H1 (cell line): ENCODE data around the gene DYNLT1. TPM values are rescaled to one million over a fixed set of nuclear protein-coding genes. Genes with fewer than 3 reads are reported as not detected.

Experiments
- CTCF ChIA-PET: fragments of 300-600 bp; sonication (Branson Sonifier 250); formaldehyde crosslinking; loops from one replicate; lab custom pipeline; 2021; ENCODE audit not compliant: partially characterized antibody; lab: Charles Lee
- POLR2A ChIA-PET: fragments of 300-600 bp; sonication (Branson Sonifier 250); formaldehyde crosslinking; loops from one replicate; lab custom pipeline; 2021; ENCODE audit warnings: inconsistent platforms; ENCODE audit not compliant: partially characterized antibody; lab: Charles Lee
- DNase-seq, 2 experiments: peaks; one replicate each; pipeline versions ENCODE4 v3.0.0 to v3.0.0-alpha.2; 2010 to 2022; ENCODE audit warnings: low spot score in 2 of 2, low read depth in 1 of 2, mixed read lengths in 1 of 2
- FAIRE-seq: peaks from 2 replicates; lab custom pipeline; 2011; peaks lifted over from hg19 to GRCh38; lab: Jason Lieb, UNC
- H2AFZ ChIP-seq: 2 replicates; pipeline ENCODE4 v1.8.1; 2012; ENCODE audit warnings: low read length, inconsistent platforms
- H2AK5ac ChIP-seq: 2 replicates; pipeline ENCODE4 v1.6.1; 2013; ENCODE audit warnings: low read depth, low read length
- H2BK120ac ChIP-seq: replicated peaks from 2 replicates; pipeline ENCODE3; 2013; ENCODE audit warnings: low read depth, low read length, inconsistent platforms
- H2BK12ac ChIP-seq: 2 replicates; pipeline ENCODE4 v1.6.1; 2013; ENCODE audit warnings: low read depth, low read length
- H2BK15ac ChIP-seq: 2 replicates; pipeline ENCODE4 v1.6.1; 2013; ENCODE audit warnings: low read length
- H2BK20ac ChIP-seq: 2 replicates; pipeline ENCODE4 v1.6.1; 2013; ENCODE audit warnings: low read length
- H2BK5ac ChIP-seq: 2 replicates; pipeline ENCODE4 v1.6.1; 2013; ENCODE audit warnings: low read depth, low read length
- H3K14ac ChIP-seq: 2 replicates; pipeline ENCODE4 v1.6.1; 2013; ENCODE audit warnings: inconsistent platforms; ENCODE audit not compliant: insufficient read length
- H3K18ac ChIP-seq: 2 replicates; pipeline ENCODE4 v1.6.1; 2013; ENCODE audit warnings: low read length; ENCODE audit errors: extremely low read depth
- H3K23ac ChIP-seq: 2 replicates; pipeline ENCODE4 v1.6.1; 2013; ENCODE audit warnings: inconsistent platforms; ENCODE audit not compliant: insufficient read length
- H3K23me2 ChIP-seq: 2 replicates; pipeline ENCODE4 v1.6.1; 2013; ENCODE audit warnings: low read depth, low read length
- H3K27ac ChIP-seq: 2 replicates; pipeline ENCODE4 v1.6.1; 2011; ENCODE audit warnings: low read depth, low read length, inconsistent platforms
- H3K27me3 ChIP-seq, 4 experiments: replicated peaks in 1 of 4; 1 replicate in 1 of 4; 2 replicates in 3 of 4; pipeline versions ENCODE4 v1.6.1 to v1.8.1; 2011 to 2013; ENCODE audit warnings: low read length in 3 of 4, mild to moderate bottlenecking in 3 of 4, inconsistent platforms in 2 of 4, mixed read lengths in 2 of 4, moderate library complexity in 1 of 4; ENCODE audit not compliant: control insufficient read depth in 3 of 4, insufficient read depth in 3 of 4; ENCODE audit errors: extremely low read depth in 1 of 4
- H3K36me3 ChIP-seq, 4 experiments: 2 replicates each; pipeline versions ENCODE4 v1.6.1 to v1.8.1; 2011 to 2013; ENCODE audit warnings: mild to moderate bottlenecking in 4 of 4, low read length in 3 of 4, moderate library complexity in 2 of 4, control low read depth in 1 of 4, inconsistent platforms in 1 of 4; ENCODE audit not compliant: insufficient read depth in 4 of 4, control insufficient read depth in 2 of 4
- H3K4ac ChIP-seq: replicated peaks from 2 replicates; pipeline ENCODE3; 2013; ENCODE audit warnings: low read length, low read depth, mixed read lengths, inconsistent platforms; ENCODE audit not compliant: insufficient read length
- H3K4me1 ChIP-seq, 4 experiments: replicated peaks in 1 of 4; 1 replicate in 1 of 4; 2 replicates in 3 of 4; pipeline versions ENCODE4 v1.6.1 to v1.8.1; 2011 to 2013; ENCODE audit warnings: low read length in 3 of 4, inconsistent platforms in 2 of 4, mixed read lengths in 1 of 4; ENCODE audit not compliant: insufficient read depth in 4 of 4, control insufficient read depth in 3 of 4
- H3K4me2 ChIP-seq, 2 experiments: 2 replicates each; pipeline versions ENCODE4 v1.6.1 to v1.8.1; 2011 to 2013; ENCODE audit warnings: low read depth in 2 of 2, low read length in 2 of 2, control low read depth in 1 of 2, inconsistent platforms in 1 of 2, mild to moderate bottlenecking in 1 of 2; ENCODE audit not compliant: insufficient read depth in 1 of 2
- H3K4me3 ChIP-seq, 4 experiments: fragments of 200-600, 300-600 bp in 1 of 4; sonication (generic), shearing (Covaris generic), sonication (Bioruptor Twin) in 1 of 4; 2 replicates each; pipeline versions ENCODE4 v1.5.1 to v1.8.1; 2011 to 2016; ENCODE audit warnings: low read length in 4 of 4, low read depth in 3 of 4, control low read depth in 2 of 4, inconsistent platforms in 2 of 4, mild to moderate bottlenecking in 2 of 4, mixed read lengths in 1 of 4, moderate library complexity in 1 of 4; ENCODE audit not compliant: insufficient read depth in 2 of 4; ENCODE audit errors: extremely low read depth in 1 of 4
- H3K56ac ChIP-seq: replicated peaks from 2 replicates; pipeline ENCODE3; 2013; ENCODE audit warnings: low read depth, mild to moderate bottlenecking, mixed read lengths, low read length, inconsistent platforms; ENCODE audit not compliant: insufficient read length
- H3K79me1 ChIP-seq: 2 replicates; pipeline ENCODE4 v1.6.1; 2013; ENCODE audit warnings: low read depth, low read length, control low read depth
- H3K79me2 ChIP-seq, 2 experiments: 2 replicates each; pipeline versions ENCODE4 v1.6.1 to v1.8.1; 2012 to 2013; ENCODE audit warnings: low read length in 2 of 2, mild to moderate bottlenecking in 2 of 2, inconsistent platforms in 1 of 2; ENCODE audit not compliant: insufficient read depth in 2 of 2, control insufficient read depth in 1 of 2
- H3K9ac ChIP-seq, 4 experiments: replicated peaks in 1 of 4; 1 replicate in 1 of 4; 2 replicates in 3 of 4; pipeline versions ENCODE4 v1.6.1 to v1.8.1; 2011 to 2013; ENCODE audit warnings: low read depth in 3 of 4, low read length in 3 of 4, control low read depth in 2 of 4, mild to moderate bottlenecking in 2 of 4, moderate library complexity in 2 of 4, inconsistent platforms in 1 of 4; ENCODE audit errors: extremely low read depth in 1 of 4
- H3K9me3 ChIP-seq, 2 experiments: 2 replicates each; pipeline versions ENCODE4 v1.6.1 to v1.8.1; 2012 to 2013; ENCODE audit warnings: mild to moderate bottlenecking in 2 of 2, moderate library complexity in 2 of 2, control low read depth in 1 of 2, inconsistent platforms in 1 of 2, low read depth in 1 of 2, low read length in 1 of 2, mixed read lengths in 1 of 2; ENCODE audit not compliant: insufficient read depth in 2 of 2
- H4K20me1 ChIP-seq, 2 experiments: replicated peaks in 1 of 2; 2 replicates each; pipeline versions ENCODE3 to v1.8.1; 2011 to 2013; ENCODE audit warnings: inconsistent platforms in 2 of 2, low read length in 2 of 2, mild to moderate bottlenecking in 1 of 2; ENCODE audit not compliant: insufficient read depth in 2 of 2, control insufficient read depth in 1 of 2
- H4K5ac ChIP-seq: 2 replicates; pipeline ENCODE4 v1.6.1; 2013; ENCODE audit warnings: low read length, low read depth, mixed read lengths, inconsistent platforms; ENCODE audit not compliant: insufficient read length
- H4K8ac ChIP-seq: 2 replicates; pipeline ENCODE4 v1.8.0; 2013; ENCODE audit warnings: mild to moderate bottlenecking, moderate library complexity, low read length, inconsistent platforms; ENCODE audit not compliant: insufficient read depth; ENCODE audit errors: extremely low read depth
- H4K91ac ChIP-seq: replicated peaks from 2 replicates; pipeline ENCODE3; 2013; ENCODE audit warnings: low read length, mixed read lengths, inconsistent platforms; ENCODE audit not compliant: insufficient read length
- CHD1 ChIP-seq: IDR thresholded peaks from 2 replicates; pipeline ENCODE4 v1.6.1; 2012; ENCODE audit warnings: low read depth, low read length, improper control_type of control experiment
- SIN3A ChIP-seq, 2 experiments: IDR thresholded peaks in 1 of 2; conservative IDR thresholded peaks in 1 of 2; 2 replicates each; pipeline ENCODE4 v1.6.1; 2011 to 2012; ENCODE audit warnings: low read length in 2 of 2, improper control_type of control experiment in 1 of 2, low read depth in 1 of 2, mild to moderate bottlenecking in 1 of 2
- SIRT6 ChIP-seq: IDR thresholded peaks from one replicate; pipeline ENCODE4 v1.7.1; 2012; ENCODE audit warnings: low read length, inconsistent platforms
- SP2 ChIP-seq: IDR thresholded peaks from 2 replicates; pipeline ENCODE4 v1.6.1; 2012; ENCODE audit warnings: mild to moderate bottlenecking, low read length, inconsistent platforms
- TCF12 ChIP-seq: IDR thresholded peaks from 2 replicates; pipeline ENCODE4 v1.6.1; 2011; ENCODE audit warnings: low read depth, mild to moderate bottlenecking, low read length
- WGBS, 2 experiments: shearing (Covaris generic) in 1 of 2; methylation state at CpG; one replicate each; pipeline versions ENCODE4 v1.1.6 to v1.1.7; 2013 to 2015; ENCODE audit warnings: low lambda C conversion rate in 2 of 2, mixed read lengths in 2 of 2, inconsistent platforms in 1 of 2, low coverage in 1 of 2, missing lambda C conversion rate in 1 of 2; ENCODE audit not compliant: insufficient replicate concordance in 2 of 2, insufficient coverage in 1 of 2, insufficient read length in 1 of 2; ENCODE audit errors: extremely low coverage in 1 of 2, missing lambda C conversion rate in 1 of 2; 5-methylcytosine and 5-hydroxymethylcytosine counted together
- polyA plus RNA-seq, 7 experiments: library from polyadenylated mRNA; depleted of rRNA in 3 of 7; stranded (reverse) in 5 of 7; unstranded in 2 of 7; fragments of >200 nt in 5 of 7; fragments of 200-250 nt in 2 of 7; gene quantifications; 1 replicate in 5 of 7; 2 replicates in 1 of 7; 4 replicates in 1 of 7; pipeline versions ENCODE4 v1.2.1 to v1.2.3, GENCODE V29; 2011 to 2013; ENCODE audit warnings: missing spikeins in 2 of 7, mixed read lengths in 2 of 7
- total RNA-seq: library from RNA; stranded (reverse); fragmentation: NEBNext Ultra II Directional; extraction: Animal tissue kit (Norgen Biotek cat#: 25700); gene quantifications from 2 replicates; pipeline ENCODE4 v1.2.1, GENCODE V29; 2021
- TF ChIP-seq, protein P1 (sequence below): IDR thresholded peaks from 2 replicates; pipeline ENCODE4 v1.6.1; 2012; ENCODE audit warnings: low read length, inconsistent platforms

Gene DYNLT1
- total and polyA plus RNA-seq, 2 of the 8 experiments (the other 6 are each of a cell fraction or from before 2014, with no cell fraction given), result 119 to 245 TPM

DNA sequence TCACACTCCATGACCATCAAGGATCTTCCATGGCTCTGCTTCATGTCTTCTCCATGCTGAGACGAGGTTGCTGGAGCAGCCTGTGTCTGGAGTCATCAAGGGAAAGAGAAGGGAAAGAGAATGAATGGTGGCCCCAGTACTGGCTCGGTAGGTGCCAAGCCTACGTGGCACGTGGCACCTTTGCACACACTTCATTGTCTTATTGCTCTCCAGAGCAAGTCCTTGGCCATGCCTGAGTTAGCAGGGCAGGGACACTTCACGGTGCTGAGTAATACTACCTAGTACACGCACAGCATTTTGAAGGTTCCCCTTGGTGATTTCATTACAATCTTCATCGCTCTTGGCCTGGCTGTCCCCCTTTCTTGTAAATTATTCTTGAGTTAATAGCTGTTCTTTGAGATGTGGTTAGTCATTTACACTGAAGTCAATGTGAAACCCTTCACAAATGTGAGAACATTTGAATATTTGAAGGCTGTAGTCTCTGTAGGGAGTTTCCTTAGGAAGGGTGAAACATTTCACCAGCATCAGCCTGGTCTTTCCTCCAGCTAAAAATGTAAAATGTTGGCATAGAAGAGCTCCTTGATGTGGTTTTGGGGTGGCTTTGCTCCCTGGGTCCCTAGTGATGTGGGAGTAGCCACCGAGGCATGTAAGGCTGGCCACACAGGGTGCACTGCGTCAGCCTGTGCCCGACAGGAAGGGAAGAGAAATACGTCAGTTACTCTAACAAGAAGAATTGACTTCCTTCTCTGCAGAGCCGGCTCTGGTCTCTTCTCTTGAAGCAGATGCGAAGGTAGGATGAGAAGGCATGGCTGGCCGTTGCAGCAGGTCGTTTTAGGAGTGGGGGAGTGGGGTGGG is 5.0 kb upstream of the DYNLT1 start, which contains the start of gene SYTL3:
TSS of gene SYTL3 (plus strand) at position 766 of the 855 bp plus-strand sequence. CDS start 13,215 bp downstream, outside the sequence.
- Histone ChIP-seq H3K36me3 (no peaks in the 10 kb centered on the region), H3K79me2 (no peaks in the 10 kb centered on the region), H3K27me3 (peaks cover 0 to 4% (median 0%) of the 10 kb centered on the region in 4 experiments; a peak in 2 of 7 replicates), H3K18ac (no peak within 1 kb of the TSS), H3K14ac (no peak within 1 kb of the TSS), H3K4me3 (no peak within 1 kb of the TSS), H2BK5ac (no peak within 1 kb of the TSS), H2BK12ac (no peak within 1 kb of the TSS), H3K79me1 (no peaks in the 10 kb centered on the region), H3K27ac (no peak within 1 kb of the TSS), H3K4me2 (no peak within 1 kb of the TSS), H2BK120ac (no peak within 1 kb of the TSS), H4K5ac (no peak within 1 kb of the TSS), H3K4ac (no peak within 1 kb of the TSS)
- CTCF ChIA-PET, result interaction anchor here (0.9 to 8.7 kb wide), 6 partner anchors 12 to 457 kb away, joined by 3 to 73 read pairs (median 4); no protein-coding TSS in a partner anchor
- WGBS, 2 experiments, result 87% methylated on average over 15 of the region's 15 CpGs; no CpG with 5 or more reads in 1 of the 2 experiments
- TF ChIP-seq SIRT6 (no peak), SIN3A (conservative IDR thresholded peaks at IDR 0.05 in 1 of 2, IDR thresholded peaks at IDR 0.05 in 1 of 2; ENCODE audit: low read depth in 1 of 2, low read length in 2 of 2) (no peak), CHD1 (no peak), TCF12 (no peak), SP2 (no peak)
- TF ChIP-seq, protein P1, sequence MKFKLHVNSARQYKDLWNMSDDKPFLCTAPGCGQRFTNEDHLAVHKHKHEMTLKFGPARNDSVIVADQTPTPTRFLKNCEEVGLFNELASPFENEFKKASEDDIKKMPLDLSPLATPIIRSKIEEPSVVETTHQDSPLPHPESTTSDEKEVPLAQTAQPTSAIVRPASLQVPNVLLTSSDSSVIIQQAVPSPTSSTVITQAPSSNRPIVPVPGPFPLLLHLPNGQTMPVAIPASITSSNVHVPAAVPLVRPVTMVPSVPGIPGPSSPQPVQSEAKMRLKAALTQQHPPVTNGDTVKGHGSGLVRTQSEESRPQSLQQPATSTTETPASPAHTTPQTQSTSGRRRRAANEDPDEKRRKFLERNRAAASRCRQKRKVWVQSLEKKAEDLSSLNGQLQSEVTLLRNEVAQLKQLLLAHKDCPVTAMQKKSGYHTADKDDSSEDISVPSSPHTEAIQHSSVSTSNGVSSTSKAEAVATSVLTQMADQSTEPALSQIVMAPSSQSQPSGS, result no peak
- TF ChIP-seq, all 59 proteins: peak for 0
- H2AK5ac ChIP-seq, result no peak within 1 kb of the TSS
- DNase-seq (no peak), FAIRE-seq (no peak)
- H3K9me3 ChIP-seq, result no peaks in the 10 kb centered on the region
- no peak within 1 kb of the TSS for H3K23ac ChIP-seq
- H3K4me1 ChIP-seq, result peaks cover 0 to 4% (median 1%) of the 10 kb centered on the region in 4 experiments; a peak in 1 of 7 replicates
- H3K9ac ChIP-seq, result no peak within 1 kb of the TSS
- no peak within 1 kb of the TSS for H4K8ac ChIP-seq
- no peaks in the 10 kb centered on the region for H4K20me1 ChIP-seq
- H2BK20ac ChIP-seq, result no peak within 1 kb of the TSS
- POLR2A ChIA-PET, result interaction anchor here (0.6 kb wide), 1 partner anchor 66 kb away, joined by 4 read pairs; no protein-coding TSS in a partner anchor
- H2BK15ac ChIP-seq, result no peak within 1 kb of the TSS
- no peaks in the 10 kb centered on the region; the same call in 1 of the 2 replicates for H3K23me2 ChIP-seq
- H4K91ac ChIP-seq, result no peak within 1 kb of the TSS
- no peak within 1 kb of the TSS for H3K56ac ChIP-seq
- no peak within 1 kb of the TSS for H2AFZ ChIP-seq
